Stimulated activated CD4-positive, alpha-beta T cell treated with anti-CD3 and anti-CD28 coated beads, Interleukin-4, amount 100 ng/mL, for 24 hours (primary cell): Measurements from ENCODE around the gene ARID3A.
"Not testable (repeated sequence)": the region's sequence is repeated elsewhere in the genome, so short reads cannot be mapped to it uniquely, and the experiment has no call there.

Source experiments
- DNase-seq: peaks from one replicate; pipeline ENCODE4 v3.0.0-alpha.2; 2020

ARID3A gene

DNA sequence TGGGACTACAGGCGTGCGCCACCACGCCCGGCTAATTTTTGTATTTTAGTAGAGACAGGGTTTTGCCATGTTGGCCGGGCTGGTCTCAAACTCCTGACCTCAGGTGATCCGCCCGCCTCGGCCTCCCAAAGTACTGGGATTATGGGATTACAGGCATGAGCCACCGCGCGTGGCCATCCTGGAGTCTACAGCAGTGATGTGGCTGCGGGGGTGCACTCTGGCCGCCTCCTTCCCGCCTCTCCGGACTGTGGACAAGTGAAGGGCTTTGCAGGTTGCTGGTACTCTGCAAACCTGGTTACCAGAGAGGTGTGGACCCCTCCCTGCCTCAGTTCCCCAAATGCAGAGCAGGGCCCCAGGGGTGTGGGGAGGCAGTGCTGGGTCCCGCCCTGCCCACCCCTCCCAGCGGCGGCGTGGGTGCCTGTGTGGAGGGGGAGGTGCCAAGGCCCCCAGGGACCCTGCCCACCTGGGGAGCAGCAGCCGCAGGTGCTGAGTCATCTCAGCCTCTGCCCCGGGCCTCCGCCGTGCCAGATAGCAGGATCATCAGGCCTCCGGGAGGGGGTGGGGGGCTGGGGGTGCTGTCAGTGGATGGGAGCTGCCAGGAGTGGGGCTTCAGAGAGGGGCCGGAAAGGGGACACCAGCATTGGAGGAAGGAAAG lies 23.1 kb downstream of the ARID3A start:
- DNase-seq = no peak

- DNase-seq = no peak
Measured at GRCh38 chr19:950352-951066, 24.7 kb downstream of the ARID3A start.

DNA sequence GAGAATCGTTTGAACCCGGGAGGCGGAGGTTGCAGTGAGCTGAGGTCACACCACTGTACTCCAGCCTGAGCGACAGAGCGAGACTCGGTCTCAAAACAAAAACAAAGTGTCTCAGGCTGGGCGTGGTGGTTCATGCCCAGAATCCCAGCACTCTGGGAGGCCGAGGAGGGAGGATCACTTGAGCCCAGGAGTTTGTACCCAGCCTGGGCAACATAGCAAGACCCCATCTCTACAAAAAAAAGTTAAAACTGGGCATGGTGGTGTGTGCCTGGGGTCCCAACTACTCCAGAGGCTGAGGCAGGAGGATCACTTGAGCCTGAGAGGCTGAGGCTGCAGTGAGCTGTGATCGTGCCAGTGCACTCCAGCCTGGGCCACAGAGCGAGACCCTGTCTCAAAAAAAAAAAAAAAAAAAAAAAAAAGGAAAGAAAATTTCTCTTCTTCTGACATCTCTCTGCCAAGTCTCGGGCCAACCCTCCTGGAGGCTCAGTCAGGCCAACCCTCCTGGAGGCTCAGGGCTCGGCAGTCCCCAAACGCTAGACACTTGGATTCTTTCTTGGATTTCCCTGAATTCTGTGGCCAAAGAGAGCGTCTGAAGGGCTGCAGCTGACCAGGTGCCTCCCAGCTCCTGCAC lies 26.3 kb downstream of the ARID3A start:
- DNase-seq = no peak

GRCh38 chr19:952680-953444 lies 27.0 kb downstream of the ARID3A start:
- DNase-seq = no peak

GRCh38 chr19:953445-954271 lies 27.8 kb downstream of the ARID3A start:
- DNase-seq = no peak

DNA sequence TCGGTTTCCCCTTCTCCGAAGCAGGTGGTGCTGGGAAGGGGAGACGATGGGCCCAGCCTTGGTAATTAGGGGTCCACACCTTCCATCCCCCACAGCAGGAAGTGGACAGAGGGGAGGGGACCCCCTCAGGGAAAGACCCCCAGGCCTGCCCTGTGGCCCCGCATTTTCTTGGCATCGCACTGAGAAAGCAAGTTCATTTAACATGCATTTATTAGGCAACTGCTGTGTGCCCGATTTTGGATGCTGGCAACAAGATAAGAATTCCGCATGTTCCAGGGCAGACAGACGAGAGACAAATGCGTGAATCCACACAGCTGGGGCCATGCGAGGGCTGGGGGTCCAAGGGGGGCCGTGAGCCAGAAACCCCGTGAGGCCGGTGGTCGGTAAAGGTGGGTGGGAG lies 28.4 kb downstream of the ARID3A start:
- no peak for DNase-seq

DNA sequence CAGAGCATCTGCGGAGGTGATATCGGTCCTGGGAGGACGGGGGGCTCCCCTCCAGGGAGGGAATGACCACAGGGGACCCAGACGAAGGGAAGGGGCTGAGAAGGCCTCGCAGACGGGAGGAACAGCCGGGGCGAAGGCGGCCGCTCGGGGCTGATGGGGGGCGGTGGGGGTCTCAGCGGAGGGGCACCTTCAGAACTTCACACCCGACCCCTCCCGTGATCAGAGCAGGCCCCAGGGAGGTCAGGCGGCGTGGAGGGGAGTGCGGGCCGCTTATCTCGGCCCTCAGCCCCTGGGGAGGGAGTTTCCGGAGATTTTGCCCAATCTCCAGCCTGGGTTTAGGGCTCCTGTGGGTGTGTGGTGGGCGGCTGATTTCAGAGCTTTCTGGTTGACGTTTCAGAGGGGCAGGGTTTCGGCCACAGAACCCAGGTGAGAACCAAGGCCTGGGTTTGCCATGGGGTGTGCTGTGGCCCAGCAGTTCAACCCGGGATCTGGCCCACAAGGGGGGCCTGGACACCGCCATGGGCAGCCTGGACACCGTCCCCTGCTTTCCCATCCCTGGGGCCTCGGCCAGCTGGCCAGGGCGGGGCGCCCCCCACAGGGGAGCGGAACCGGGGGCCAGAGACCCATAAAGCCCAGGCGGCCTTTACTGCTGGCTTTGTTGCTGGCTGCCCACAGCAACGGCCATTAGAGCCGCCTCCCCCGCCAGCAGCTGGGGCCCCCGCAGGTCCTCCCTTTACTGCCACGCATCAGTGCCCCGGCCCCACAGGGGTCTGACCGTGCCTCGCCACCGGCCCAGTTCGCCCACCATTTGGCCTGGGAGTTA lies 29.0 kb downstream of the ARID3A start:
- no peak for DNase-seq

DNA sequence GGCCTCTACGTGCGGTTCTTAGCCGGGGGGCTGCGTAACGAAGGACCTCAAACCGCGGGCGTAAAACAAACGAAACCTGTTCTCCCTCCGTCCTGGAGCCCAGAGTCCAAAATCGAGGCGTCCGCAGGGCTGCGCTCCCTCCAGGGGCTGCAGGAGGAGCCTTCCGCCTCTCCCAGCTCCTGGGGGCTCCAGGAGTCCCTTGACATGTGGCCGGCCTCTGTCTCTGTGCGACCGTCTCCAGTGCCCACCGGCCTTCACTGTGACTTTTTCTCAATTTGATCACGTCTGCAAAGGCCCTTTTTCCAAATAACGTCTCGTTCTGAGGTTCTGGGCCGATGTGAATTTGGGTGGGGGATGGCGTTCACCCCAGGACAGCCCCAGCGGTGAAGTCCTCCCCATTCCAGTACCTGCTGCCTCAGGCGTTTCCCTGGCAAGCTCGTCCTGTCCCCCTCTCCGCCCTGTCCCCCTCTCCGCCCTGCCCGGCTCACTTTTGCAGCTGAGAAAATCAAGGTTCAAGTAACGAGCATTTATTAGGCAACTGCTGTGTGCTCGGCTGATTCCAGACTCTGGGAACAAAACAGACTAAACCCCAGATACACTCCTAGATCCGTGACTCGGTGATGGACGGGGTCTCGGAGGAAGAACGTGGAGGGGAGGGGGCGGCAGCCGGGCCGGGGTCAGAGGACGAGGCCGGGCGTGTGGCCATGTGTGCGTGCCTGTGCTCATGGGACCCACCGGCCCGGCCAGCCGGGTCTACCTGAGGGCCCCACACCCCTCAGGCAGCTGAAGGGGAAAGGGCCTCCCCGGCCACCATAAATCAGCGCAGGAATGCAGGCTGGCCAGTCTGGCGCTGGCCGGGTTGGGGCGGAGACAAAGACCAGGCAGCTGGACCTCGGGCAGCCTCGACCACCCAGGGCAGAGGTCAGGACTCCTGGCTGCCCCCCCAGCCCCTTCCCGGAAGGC lies 30.2 kb downstream of the ARID3A start:
- no peak for DNase-seq

- no peak for DNase-seq
Measured at GRCh38 chr19:956766-957440, 31.1 kb downstream of the ARID3A start.

DNA sequence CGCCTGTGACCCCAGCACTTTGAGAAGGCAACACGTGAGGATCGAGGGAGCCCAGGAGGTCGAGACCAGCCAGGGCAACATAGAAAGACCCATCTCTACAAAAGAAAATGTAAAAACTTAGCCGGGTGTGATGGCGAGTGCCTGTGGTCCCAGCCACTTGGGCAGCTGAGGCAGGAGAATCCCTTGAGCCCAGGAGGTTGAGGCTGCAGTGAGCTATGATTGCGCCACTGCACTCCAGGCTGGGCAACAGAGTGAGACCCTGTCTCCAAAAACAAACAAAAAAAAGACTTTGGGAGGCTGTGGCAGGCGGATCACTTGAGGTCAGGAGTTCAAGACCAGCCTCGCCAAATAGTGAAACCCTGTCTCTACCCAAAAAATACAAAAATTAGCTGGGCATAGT lies 31.7 kb downstream of the ARID3A start:
- DNase-seq = not testable (repeated sequence)

DNA sequence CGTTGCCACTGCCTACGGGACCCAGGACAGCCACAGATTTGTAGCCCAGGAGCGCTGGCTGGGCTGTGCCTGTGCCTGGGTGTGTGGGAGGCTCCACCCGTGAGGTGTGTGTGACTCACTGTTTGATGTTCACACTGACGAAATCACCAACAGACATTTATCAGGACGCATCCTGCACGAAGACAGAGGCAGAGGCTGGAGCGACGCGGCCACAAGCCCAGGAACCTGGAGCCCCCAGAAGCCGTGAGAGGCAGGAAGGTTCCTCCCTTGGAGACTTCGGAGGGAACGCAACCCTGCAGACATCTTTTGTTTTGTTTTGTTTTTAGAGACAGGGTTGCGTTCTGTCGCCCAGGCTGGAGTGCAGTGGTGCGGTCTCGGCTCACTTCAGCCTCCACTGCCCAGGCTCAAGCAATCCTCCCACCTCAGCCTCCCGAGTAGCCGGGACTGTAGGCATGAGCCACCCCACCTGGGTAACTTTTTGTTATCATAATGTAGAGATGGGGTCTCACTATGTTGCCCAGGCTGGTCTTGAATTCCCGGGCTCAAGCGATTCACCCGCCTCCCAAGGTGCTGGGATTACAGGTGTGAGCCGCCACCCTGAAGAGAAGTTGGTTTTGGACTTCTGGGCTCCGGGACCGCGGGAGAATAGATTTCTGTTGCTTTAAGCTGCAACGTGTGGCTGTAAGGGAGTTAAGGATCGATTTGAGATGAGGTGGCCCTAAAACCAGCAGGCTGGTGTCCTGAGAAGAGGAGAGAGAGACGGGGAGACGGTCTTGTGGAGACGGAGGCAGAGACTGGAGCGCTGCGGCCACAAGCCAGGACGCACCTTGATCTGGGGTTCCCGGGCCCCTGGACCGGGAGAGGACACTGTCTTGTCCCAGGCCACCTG lies 33.4 kb downstream of the ARID3A start:
- DNase-seq = peak; percentile 63

DNA sequence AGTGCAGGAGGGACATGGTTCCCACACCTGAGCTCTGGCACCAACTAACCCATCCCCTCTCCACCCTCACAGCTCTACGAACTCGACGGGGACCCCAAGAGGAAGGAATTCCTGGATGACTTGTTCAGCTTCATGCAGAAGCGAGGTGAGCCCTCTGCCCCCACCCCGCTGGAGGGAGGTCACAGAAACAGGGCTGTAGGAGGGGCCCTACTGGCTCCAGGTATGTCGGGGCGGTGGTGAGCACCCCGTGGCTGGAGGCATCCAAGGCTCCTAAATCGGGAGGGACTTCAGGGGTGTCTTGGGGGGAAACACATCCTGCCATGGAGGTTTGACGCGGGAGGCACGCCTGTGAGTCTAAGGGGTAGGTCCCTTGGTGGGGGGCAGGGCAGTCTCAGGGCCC lies 34.2 kb downstream of the ARID3A start:
- DNase-seq = no peak

GRCh38 chr19:960601-960938 lies 34.7 kb downstream of the ARID3A start:
- no peak for DNase-seq

DNA sequence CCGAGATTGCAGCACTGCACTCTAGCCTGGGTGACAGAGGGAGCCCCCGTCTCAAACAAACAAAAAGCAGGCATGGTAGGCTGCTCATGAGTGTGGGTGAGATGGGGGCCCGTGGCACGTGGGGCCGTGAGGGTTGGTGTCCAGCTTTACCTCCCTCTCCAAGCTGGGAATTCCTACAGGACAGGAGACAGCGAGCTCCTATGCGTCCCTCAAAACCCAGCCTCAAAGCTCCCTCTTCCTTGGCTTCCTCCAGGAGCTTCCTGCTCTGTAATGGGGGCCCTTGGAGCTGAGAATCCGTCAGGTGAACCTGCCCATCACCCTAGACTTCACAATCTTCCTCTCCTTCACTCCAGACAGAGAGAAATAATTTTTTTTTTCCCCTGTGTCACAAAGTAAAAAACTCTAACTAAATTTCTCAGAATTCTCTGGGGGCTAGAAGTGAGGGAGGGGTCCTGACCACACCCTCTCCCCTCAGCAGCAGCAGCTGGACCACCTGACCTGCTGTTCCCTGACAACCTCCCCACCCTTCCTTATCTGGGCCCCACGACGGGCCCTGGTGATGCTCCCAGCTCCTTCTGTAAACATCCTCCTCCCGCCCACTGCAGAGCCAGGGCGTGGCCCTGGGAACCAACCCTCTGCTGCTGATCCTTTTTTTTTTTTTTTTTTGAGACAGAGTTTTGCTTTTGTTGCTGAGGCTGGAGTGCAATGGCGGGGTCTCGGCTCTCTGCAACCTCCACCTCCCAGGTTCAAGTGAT lies 36.2 kb downstream of the ARID3A start:
- no peak for DNase-seq

GRCh38 chr19:962683-963400 lies 37.0 kb downstream of the ARID3A start:
- DNase-seq = no peak

DNA sequence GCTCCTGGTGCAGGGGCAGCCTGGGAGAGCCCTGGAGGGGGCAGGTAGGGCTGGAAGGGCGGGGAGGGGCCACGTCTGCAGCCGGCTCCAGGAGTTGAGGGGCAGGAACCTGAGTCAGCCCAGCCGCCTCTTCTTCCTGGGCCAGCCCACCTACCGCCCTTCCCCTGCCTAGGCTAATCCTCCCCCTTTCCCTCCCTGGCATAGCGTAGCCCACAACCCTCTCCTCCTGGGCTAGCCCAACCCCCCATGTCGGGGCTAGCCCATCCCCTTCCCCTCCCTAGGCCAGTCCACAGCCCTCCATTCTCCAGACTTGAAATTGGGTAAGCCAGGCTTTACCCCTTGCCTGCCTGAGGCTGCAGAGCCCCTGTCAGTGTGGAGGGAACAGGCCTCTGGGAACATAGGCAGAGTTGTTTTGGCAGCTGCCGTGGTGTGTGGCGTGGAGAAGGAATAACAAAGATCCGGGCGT lies 37.7 kb downstream of the ARID3A start:
- DNase-seq = no peak

DNA sequence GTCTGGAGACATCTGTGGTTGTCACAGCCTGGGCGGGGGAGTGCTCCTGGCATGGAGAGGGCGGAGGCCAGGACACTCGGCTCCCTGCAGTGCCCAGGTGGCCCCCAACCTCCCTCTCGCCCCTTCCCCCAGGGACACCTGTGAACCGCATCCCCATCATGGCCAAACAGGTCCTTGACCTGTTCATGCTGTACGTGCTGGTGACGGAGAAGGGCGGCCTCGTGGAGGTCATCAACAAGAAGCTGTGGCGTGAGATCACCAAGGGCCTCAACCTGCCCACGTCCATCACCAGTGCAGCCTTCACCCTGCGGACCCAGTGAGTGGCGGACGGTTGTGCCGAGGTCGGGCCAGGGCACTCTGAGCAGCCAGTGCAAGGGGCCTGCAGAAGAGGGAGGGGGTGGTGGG lies 38.3 kb downstream of the ARID3A start:
- DNase-seq = no peak
